Kidney (tissue), 14 donors: ENCODE results near the gene STAMBP. TPM values are rescaled to one million over a fixed set of nuclear protein-coding genes. Genes with fewer than 3 reads are reported as not detected.

ENCODE experiments used
- DNase-seq, 5 donors: peaks; one replicate each; pipeline ENCODE4 v3.0.0-alpha.2; 2013 to 2020
- FAIRE-seq: peaks from 2 replicates; lab custom pipeline; 2012; peaks lifted over from hg19 to GRCh38; lab: Jason Lieb, UNC
- H3K27ac ChIP-seq, 2 donors: one replicate each; pipeline ENCODE4 v1.7.0; 2013; ENCODE audit warnings: low read depth in 2 of 2, low read length in 2 of 2, inconsistent platforms in 1 of 2
- H3K27me3 ChIP-seq: one replicate; pipeline ENCODE4 v1.7.1; 2013; ENCODE audit warnings: low read length, inconsistent platforms; ENCODE audit not compliant: control insufficient read depth, insufficient read depth
- H3K36me3 ChIP-seq, 3 donors: one replicate each; pipeline versions ENCODE4 v1.7.0 to v1.7.1; 2013; ENCODE audit warnings: low read length in 3 of 3, control low read depth in 1 of 3, inconsistent platforms in 1 of 3; ENCODE audit not compliant: insufficient read depth in 3 of 3, control insufficient read depth in 2 of 3
- H3K4me1 ChIP-seq, 3 donors: one replicate each; pipeline versions ENCODE4 v1.7.0 to v1.7.1; 2013; ENCODE audit warnings: low read length in 3 of 3, inconsistent platforms in 1 of 3, low read depth in 1 of 3; ENCODE audit not compliant: control insufficient read depth in 2 of 3, insufficient read depth in 2 of 3
- H3K4me3 ChIP-seq, 3 donors: one replicate each; pipeline versions ENCODE4 v1.7.0 to v1.8.1; 2013; ENCODE audit warnings: low read length in 3 of 3, control low read depth in 1 of 3, inconsistent platforms in 1 of 3
- H3K9ac ChIP-seq, 3 donors: one replicate each; pipeline versions ENCODE4 v1.7.0 to v1.7.1; 2013; ENCODE audit warnings: low read length in 3 of 3, control low read depth in 1 of 3, inconsistent platforms in 1 of 3
- H3K9me3 ChIP-seq, 3 donors: one replicate each; pipeline versions ENCODE4 v1.7.0 to v1.7.1; 2013; ENCODE audit warnings: low read length in 3 of 3, control low read depth in 1 of 3, inconsistent platforms in 1 of 3; ENCODE audit not compliant: control insufficient read depth in 2 of 3, insufficient read depth in 1 of 3
- CTCF ChIP-seq: IDR thresholded peaks from 3 replicates; pipeline ENCODE4 v1.5.1; 2012; ENCODE audit warnings: mild to moderate bottlenecking, moderate library complexity, borderline replicate concordance; ENCODE audit not compliant: insufficient read depth; ENCODE audit errors: extremely low read depth
- intact Hi-C: fragments of 100-400 bp; cut with DNase I; formaldehyde crosslinking; loops from one replicate; pipeline ENCODE4 v1.11.1; 2022
- polyA plus RNA-seq: library from polyadenylated mRNA; stranded (reverse); fragments of 350-450 nt; fragmentation: Illumina TruSeq; extraction: RNeasy Lipid Tissue Mini Kit (QIAGEN cat#74804); gene quantifications from one replicate; pipeline ENCODE4 v1.2.3, GENCODE V29; 2014; ENCODE audit warnings: low read depth, low replicate concordance; ENCODE audit not compliant: insufficient read depth
- total RNA-seq: library from RNA; stranded (reverse); fragmentation: NEBNext Ultra II Directional; extraction: Animal tissue kit (Norgen Biotek cat#: 25700); gene quantifications from one replicate; pipeline ENCODE4 v1.2.1, GENCODE V29; 2021
- donor health status: control.
- donor health status: control.
- donor health status: control.
- donor health status: control.
- donor health status: control.
- donor health status: DM: yes; HTN: yes; CAD: no.
- donor health status: Normal renal cell carcinoma (clear cell type).

STAMBP gene
- total and polyA plus RNA-seq, 2 donors from 2014 or later: 34.8 to 58.9 TPM

- no peaks in the 10 kb centered on the region for H3K4me1 ChIP-seq
- DNase-seq (peak in 1 of 5 donors; percentile 7), FAIRE-seq (no peak)
- H3K9me3 ChIP-seq: no peaks in the 10 kb centered on the region
- no peak overlapping the region for H3K9ac ChIP-seq
- H3K27me3 ChIP-seq: no peaks in the 10 kb centered on the region
- no peaks in the 10 kb centered on the region for H3K36me3 ChIP-seq
- TF ChIP-seq CTCF: no peak
- no peak overlapping the region for H3K4me3 ChIP-seq
- no peak overlapping the region for H3K27ac ChIP-seq
- intact Hi-C loops: no loop called here
Measured at GRCh38 chr2:73896362-73897239, 67.8 kb downstream of the STAMBP start.

GRCh38 chr2:73897240-73897583 lies 68.5 kb downstream of the STAMBP start:
- no peak overlapping the region for H3K4me3 ChIP-seq
- no peak overlapping the region for H3K27ac ChIP-seq
- no peaks in the 10 kb centered on the region for H3K9me3 ChIP-seq
- TF ChIP-seq CTCF: no peak
- no peaks in the 10 kb centered on the region for H3K27me3 ChIP-seq
- intact Hi-C loops: no loop called here
- DNase-seq (no peak), FAIRE-seq (no peak)
- no peaks in the 10 kb centered on the region for H3K4me1 ChIP-seq
- no peak overlapping the region for H3K9ac ChIP-seq
- H3K36me3 ChIP-seq: no peaks in the 10 kb centered on the region

GRCh38 chr2:73897934-73898333 lies 69.2 kb downstream of the STAMBP start:
- H3K9me3 ChIP-seq: no peaks in the 10 kb centered on the region
- TF ChIP-seq CTCF: no peak
- no peak for DNase-seq
- no peak overlapping the region for H3K9ac ChIP-seq
- no peaks in the 10 kb centered on the region for H3K36me3 ChIP-seq
- no peaks in the 10 kb centered on the region for H3K27me3 ChIP-seq
- no peaks in the 10 kb centered on the region for H3K4me1 ChIP-seq
- no peak overlapping the region for H3K4me3 ChIP-seq
- no peak overlapping the region for H3K27ac ChIP-seq
- FAIRE-seq: no peak
- intact Hi-C loops: no loop called here
